Smooth muscle cell of the umbilical artery (primary cell): ENCODE data around the gene DENND6A. TPM values are rescaled to one million over a fixed set of nuclear protein-coding genes. Genes with fewer than 3 reads are reported as not detected.

ENCODE experiments used
- total RNA-seq: library from RNA; depleted of rRNA; stranded (reverse); fragments of >200 nt; gene quantifications from 2 replicates; pipeline ENCODE4 v1.2.3, GENCODE V29; 2014

Gene DENND6A, protein sequence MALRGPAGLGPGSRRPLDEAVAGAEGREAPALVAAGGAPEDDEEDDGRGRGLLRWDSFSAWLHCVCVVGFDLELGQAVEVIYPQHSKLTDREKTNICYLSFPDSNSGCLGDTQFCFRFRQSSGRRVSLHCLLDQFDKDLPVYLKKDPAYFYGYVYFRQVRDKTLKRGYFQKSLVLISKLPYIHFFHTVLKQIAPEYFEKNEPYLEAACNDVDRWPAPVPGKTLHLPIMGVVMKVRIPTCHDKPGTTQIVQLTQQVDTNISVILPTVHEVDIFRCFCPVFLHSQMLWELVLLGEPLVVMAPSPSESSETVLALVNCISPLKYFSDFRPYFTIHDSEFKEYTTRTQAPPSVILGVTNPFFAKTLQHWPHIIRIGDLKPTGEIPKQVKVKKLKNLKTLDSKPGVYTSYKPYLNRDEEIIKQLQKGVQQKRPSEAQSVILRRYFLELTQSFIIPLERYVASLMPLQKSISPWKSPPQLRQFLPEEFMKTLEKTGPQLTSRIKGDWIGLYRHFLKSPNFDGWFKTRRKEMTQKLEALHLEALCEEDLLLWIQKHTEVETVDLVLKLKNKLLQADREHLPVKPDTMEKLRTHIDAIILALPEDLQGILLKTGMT
- total RNA-seq, result 11.9 and 14.9 TPM in 2 replicates

DNA sequence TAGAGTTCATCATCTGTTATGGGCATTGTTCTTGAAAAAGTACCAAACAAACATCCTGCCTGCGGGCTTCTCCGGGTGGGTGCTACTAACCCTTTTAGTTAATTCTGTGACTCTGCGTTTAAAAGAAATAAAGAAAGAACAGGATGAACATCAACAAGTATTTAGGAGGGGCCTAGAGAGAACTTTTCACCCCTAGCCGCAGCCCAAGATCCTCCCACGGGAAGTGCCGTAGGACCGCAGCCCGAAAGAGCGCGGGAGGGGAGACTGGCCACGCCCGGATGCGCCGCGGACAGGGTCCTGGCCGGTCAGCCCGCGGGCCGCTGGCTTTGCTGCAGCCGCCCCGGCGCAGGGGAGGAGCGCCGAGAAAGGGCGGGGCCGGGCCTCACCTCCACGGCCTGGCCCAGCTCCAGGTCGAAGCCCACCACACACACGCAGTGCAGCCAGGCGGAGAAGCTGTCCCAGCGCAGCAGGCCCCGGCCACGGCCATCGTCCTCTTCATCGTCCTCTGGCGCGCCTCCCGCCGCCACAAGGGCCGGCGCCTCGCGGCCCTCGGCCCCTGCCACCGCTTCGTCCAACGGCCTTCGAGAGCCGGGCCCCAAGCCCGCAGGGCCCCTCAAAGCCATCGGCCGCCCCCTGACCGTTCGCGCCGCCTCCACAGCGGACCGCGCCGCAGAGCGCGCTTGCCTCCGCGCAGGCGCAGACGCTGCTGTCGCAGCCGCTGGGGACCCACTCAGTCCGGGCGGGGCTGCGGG lies at the start of gene DENND6A:
DENND6A (minus strand) TSS at position 682 of the 752 bp plus-strand sequence; CDS start at position 623, 59 bp downstream.

DNA sequence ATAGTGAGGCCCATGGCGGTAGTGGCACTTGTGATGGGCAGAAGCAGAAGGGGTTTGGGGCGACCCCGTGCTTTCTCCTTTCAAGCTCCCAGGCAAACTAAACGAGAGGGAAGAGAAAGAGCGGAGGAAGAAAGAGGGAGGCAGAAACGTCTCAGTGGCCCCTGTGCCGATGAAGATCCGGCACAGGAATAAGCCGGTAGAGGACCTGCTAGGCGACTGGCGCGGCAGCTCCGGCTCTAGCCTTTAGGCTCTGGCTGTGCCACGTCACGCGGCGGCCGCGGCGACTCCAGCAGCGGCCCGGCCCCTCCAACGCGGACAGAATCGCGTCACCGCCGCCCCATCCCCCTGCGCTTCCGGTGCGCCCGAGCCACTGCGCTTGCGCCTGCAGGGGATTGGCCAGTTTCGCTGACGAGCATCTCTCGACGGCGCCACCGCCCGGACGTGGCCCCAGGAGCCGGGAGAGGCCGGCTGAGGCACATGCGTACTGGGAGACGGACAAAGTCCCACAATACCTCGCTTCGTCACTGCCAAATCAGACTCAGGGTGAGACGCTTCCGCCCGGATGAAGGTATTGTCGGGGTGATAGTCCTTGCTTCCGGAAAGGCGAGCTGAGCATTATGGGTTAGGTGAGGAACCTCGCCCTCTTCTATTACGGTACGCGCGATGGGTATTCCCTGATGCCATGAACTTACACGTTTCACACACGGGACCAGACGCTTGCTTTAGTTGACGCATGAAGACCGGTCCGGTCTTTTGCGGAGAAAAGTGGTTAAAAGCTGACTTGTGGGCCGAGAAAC lies 95.6 kb downstream of the DENND6A start, which contains the start of gene ARF4:
ARF4 (minus strand) TSS at position 218 of the 797 bp plus-strand sequence; CDS start at position 14, 204 bp downstream.

Other genes with a start within 250 kb of the DENND6A start
- gene DNAH12, start 148.7 kb downstream of the DENND6A start, total RNA-seq, result 0.37 and 0.59 TPM in 2 replicates
- 16.6 and 29.8 TPM in 2 replicates for gene PDE12, start 136.8 kb downstream of the DENND6A start, total RNA-seq
- 347 and 367 TPM in 2 replicates for gene ARF4, start 95.7 kb downstream of the DENND6A start, total RNA-seq
- gene SLMAP, start 63.2 kb upstream of the DENND6A start, total RNA-seq, result 64.9 and 80.8 TPM in 2 replicates